GM21723 (cell line): ENCODE data around the gene PREX1.
"Not testable (repeated sequence)": the region's sequence is repeated elsewhere in the genome, so short reads cannot be mapped to it uniquely, and the experiment has no call there.

Experiments used
- ATAC-seq: cut with Tn5 transposase; IDR thresholded peaks from one replicate; pipeline ENCODE4 v1.9.1; 2021; ENCODE audit warnings: mild to moderate bottlenecking, moderate library complexity; ENCODE audit not compliant: unreplicated experiment

Gene PREX1

GRCh38 chr20:48849299-48849698, 21.5 kb upstream of the PREX1 start:
- no peak for ATAC-seq

GRCh38 chr20:48847498-48848205, 19.9 kb upstream of the PREX1 start:
- no peak for ATAC-seq

- ATAC-seq: peak; percentile 91
These were observed 19.0 kb upstream of the PREX1 start for GRCh38 chr20:48846516-48847492.

- no peak for ATAC-seq
These were observed 18.0 kb upstream of the PREX1 start for GRCh38 chr20:48845721-48846306.

- no peak for ATAC-seq
These were observed 17.2 kb upstream of the PREX1 start for GRCh38 chr20:48844996-48845395.

GRCh38 chr20:48843896-48844295, 16.1 kb upstream of the PREX1 start:
- ATAC-seq: not testable (repeated sequence)

GRCh38 chr20:48843057-48843806, 15.4 kb upstream of the PREX1 start:
- ATAC-seq: no peak

- ATAC-seq: no peak
These were observed 14.2 kb upstream of the PREX1 start for GRCh38 chr20:48841875-48842529.

- no peak for ATAC-seq
These were observed 13.5 kb upstream of the PREX1 start for GRCh38 chr20:48841196-48841874.

- ATAC-seq: peak; percentile 60
These were observed 11.5 kb upstream of the PREX1 start for GRCh38 chr20:48839154-48839917.

GRCh38 chr20:48837014-48837413, 9.2 kb upstream of the PREX1 start:
- no peak for ATAC-seq

GRCh38 chr20:48835390-48835789, 7.6 kb upstream of the PREX1 start:
- no peak for ATAC-seq

- ATAC-seq: no peak
These were observed 6.5 kb upstream of the PREX1 start for GRCh38 chr20:48834278-48834677.

GRCh38 chr20:48832405-48832730, 4.6 kb upstream of the PREX1 start:
- no peak for ATAC-seq

- no peak for ATAC-seq
These were observed 4.1 kb upstream of the PREX1 start for GRCh38 chr20:48831718-48832404.

- no peak for ATAC-seq
These were observed 3.1 kb upstream of the PREX1 start for GRCh38 chr20:48830826-48831318.

- no peak for ATAC-seq
These were observed 2.1 kb upstream of the PREX1 start for GRCh38 chr20:48829940-48830339.

- ATAC-seq: no peak
These were observed 1.1 kb upstream of the PREX1 start for GRCh38 chr20:48828734-48829460.
